A549 (cell line): ENCODE data around the gene MAP3K10.

Source experiments
- BCL3 ChIP-seq: fragments of >200 bp; sonication (Bioruptor Twin); formaldehyde crosslinking; IDR thresholded peaks from 3 replicates; pipeline ENCODE4 v1.6.1; 2016
- BHLHE40 ChIP-seq: IDR thresholded peaks from 2 replicates; pipeline ENCODE4 v1.6.1; 2012; ENCODE audit warnings: low read depth, low read length, inconsistent platforms
- CHD4 ChIP-seq: fragments of 200-600 bp; sonication (generic); IDR thresholded peaks from 2 replicates; pipeline ENCODE4 v1.6.1; 2016; ENCODE audit warnings: antibody characterized with exemption, mild to moderate bottlenecking, borderline replicate concordance
- CTCF ChIP-seq: fragments of >200 bp; sonication (Bioruptor Twin); formaldehyde crosslinking; IDR thresholded peaks from 3 replicates; pipeline ENCODE4 v1.5.1; 2016
- EP300 ChIP-seq, 2 experiments: fragments of >200 bp; sonication (Bioruptor Twin); formaldehyde crosslinking; IDR thresholded peaks; 2 replicates in 1 of 2; 3 replicates in 1 of 2; pipeline ENCODE4 v1.6.1; 2016 to 2017
- KDM1A ChIP-seq: fragments of 200-600 bp; sonication (generic); IDR thresholded peaks from 2 replicates; pipeline ENCODE4 v1.6.1; 2016; ENCODE audit warnings: low read depth, mild to moderate bottlenecking
- KDM5A ChIP-seq: fragments of 200-600 bp; sonication (generic); IDR thresholded peaks from 2 replicates; pipeline ENCODE4 v1.6.1; 2016; ENCODE audit warnings: antibody characterized with exemption, mild to moderate bottlenecking
- MAX ChIP-seq: IDR thresholded peaks from 2 replicates; pipeline ENCODE4 v1.6.1; 2012
- PHF8 ChIP-seq: fragments of 200-600 bp; sonication (generic); IDR thresholded peaks from 2 replicates; pipeline ENCODE4 v1.6.1; 2016; ENCODE audit warnings: low read depth, mild to moderate bottlenecking, antibody characterized with exemption, moderate library complexity, borderline replicate concordance
- RAD21 ChIP-seq, 2 experiments: fragments of >200 bp in 1 of 2; sonication (Bioruptor Twin) in 1 of 2; formaldehyde crosslinking in 1 of 2; IDR thresholded peaks in 1 of 2; conservative IDR thresholded peaks in 1 of 2; 2 replicates in 1 of 2; 3 replicates in 1 of 2; pipeline ENCODE4 v1.6.1; 2012 to 2018; ENCODE audit warnings: inconsistent platforms in 1 of 2
- RCOR1 ChIP-seq: fragments of 150-350 bp; IDR thresholded peaks from 2 replicates; pipeline ENCODE4 v1.6.1; 2014; ENCODE audit warnings: antibody characterized with exemption, low read length, low read depth

- no peak for TF ChIP-seq CHD4
- TF ChIP-seq RAD21 (conservative IDR thresholded peaks at IDR 0.05 in 1 of 2, IDR thresholded peaks at IDR 0.05 in 1 of 2) = no peak; a peak in 1 of 5 replicates
- no peak for TF ChIP-seq CTCF
- no peak for TF ChIP-seq EP300 (IDR thresholded peaks at IDR 0.05)
- TF ChIP-seq BCL3 = peak; percentile 72; the same call in 2 of the 3 replicates
- TF ChIP-seq PHF8 = peak; percentile 95
- 0 out of 2 replicates have a peak, but pooled peaks have one; percentile 37 for TF ChIP-seq MAX
- TF ChIP-seq BHLHE40 = no peak
- TF ChIP-seq RCOR1 = no peak
- no peak for TF ChIP-seq KDM5A
- TF ChIP-seq KDM1A = no peak
Observed at GRCh38 chr19:40190891-40191835, at the start of gene MAP3K10.
